HepG2 (cell line): ENCODE data around the gene LIME1. TPM values are rescaled to one million over a fixed set of nuclear protein-coding genes. Genes with fewer than 3 reads are reported as not detected.

Source experiments
- EEA1 ChIP-seq: sonication (generic); formaldehyde crosslinking; IDR thresholded peaks from 2 replicates; pipeline ENCODE4 v1.5.1; 2020; ENCODE audit warnings: mild to moderate bottlenecking, missing genetic modification reagents, borderline replicate concordance
- HNRNPH1 ChIP-seq: fragments of 200-400 bp; formaldehyde crosslinking; optimal IDR thresholded peaks from 2 replicates; pipeline ENCODE3; 2017; ENCODE audit warnings: mild to moderate bottlenecking, low read depth, low read length
- HNRNPLL ChIP-seq: fragments of 200-400 bp; formaldehyde crosslinking; IDR thresholded peaks from 2 replicates; pipeline ENCODE4 v1.6.1; 2017; ENCODE audit warnings: mild to moderate bottlenecking, low read depth, low read length; ENCODE audit not compliant: poor library complexity, severe bottlenecking
- KDM5B ChIP-seq: sonication (generic); formaldehyde crosslinking; IDR thresholded peaks from 2 replicates; pipeline ENCODE4 v1.4.0; 2020; ENCODE audit warnings: missing genetic modification reagents, mild to moderate bottlenecking, borderline replicate concordance
- MED13 ChIP-seq: sonication (generic); formaldehyde crosslinking; IDR thresholded peaks from 2 replicates; pipeline ENCODE4 v1.5.0; 2020; ENCODE audit warnings: missing genetic modification reagents
- RFX1 ChIP-seq: fragments of 450-650 bp; IDR thresholded peaks from 2 replicates; pipeline ENCODE4 v1.6.1; 2017
- SMAD1 ChIP-seq: sonication (generic); formaldehyde crosslinking; IDR thresholded peaks from 2 replicates; pipeline ENCODE4 v1.4.0; 2020; ENCODE audit warnings: missing genetic modification reagents, low read depth, mild to moderate bottlenecking, borderline replicate concordance
- TAF1 ChIP-seq: sonication (generic); formaldehyde crosslinking; IDR thresholded peaks from 2 replicates; pipeline ENCODE4 v1.4.0; 2020; ENCODE audit warnings: missing genetic modification reagents
- ZBTB26 ChIP-seq: IDR thresholded peaks from 2 replicates; pipeline ENCODE4 v1.6.1; 2016; ENCODE audit warnings: missing compliant biosample characterization, missing genetic modification reagents, borderline replicate concordance
- ZBTB7A ChIP-seq: sonication (generic); formaldehyde crosslinking; IDR thresholded peaks from 2 replicates; pipeline ENCODE4 v1.8.0; 2022; ENCODE audit warnings: mild to moderate bottlenecking, missing genetic modification reagents
- ZKSCAN8 ChIP-seq: IDR thresholded peaks from 2 replicates; pipeline ENCODE4 v1.6.1; 2016; ENCODE audit warnings: borderline replicate concordance, missing genetic modification reagents, missing compliant biosample characterization
- ZNF138 ChIP-seq: sonication (generic); formaldehyde crosslinking; IDR thresholded peaks from 2 replicates; pipeline ENCODE4 v1.5.0; 2020; ENCODE audit warnings: mild to moderate bottlenecking, low read depth, missing genetic modification reagents
- ZNF280D ChIP-seq: sonication (generic); formaldehyde crosslinking; IDR thresholded peaks from 2 replicates; pipeline ENCODE4 v1.5.1; 2020; ENCODE audit warnings: mild to moderate bottlenecking, missing genetic modification reagents
- ZNF333 ChIP-seq: sonication (generic); formaldehyde crosslinking; IDR thresholded peaks from 2 replicates; pipeline ENCODE4 v1.4.0; 2020; ENCODE audit warnings: mild to moderate bottlenecking, missing genetic modification reagents, borderline replicate concordance
- ZNF558 ChIP-seq: sonication (generic); formaldehyde crosslinking; IDR thresholded peaks from 2 replicates; pipeline ENCODE4 v1.9.0; 2022; ENCODE audit warnings: mild to moderate bottlenecking, missing genetic modification reagents, borderline replicate concordance
- ZNF737 ChIP-seq: sonication (generic); formaldehyde crosslinking; IDR thresholded peaks from 2 replicates; pipeline ENCODE4 v1.5.0; 2020; ENCODE audit warnings: missing genetic modification reagents, mild to moderate bottlenecking, borderline replicate concordance
- ZXDC ChIP-seq: sonication (generic); formaldehyde crosslinking; IDR thresholded peaks from 2 replicates; pipeline ENCODE4 v1.5.0; 2020; ENCODE audit warnings: mild to moderate bottlenecking, missing genetic modification reagents
- polyA plus RNA-seq, 8 experiments: library from polyadenylated mRNA; depleted of rRNA in 3 of 8; stranded (reverse) in 7 of 8; unstranded in 1 of 8; fragments of >200 nt; fragmentation: Illumina TruSeq in 4 of 8; extraction: Trizol in 4 of 8; gene quantifications; 2 replicates each; pipeline versions ENCODE4 v1.2.1 to v1.2.3, GENCODE V29; 2011 to 2016; ENCODE audit warnings: low read depth in 4 of 8, missing spikeins in 1 of 8, mixed read lengths in 1 of 8; ENCODE audit not compliant: insufficient read depth in 1 of 8
- total RNA-seq, 5 experiments: library from RNA; depleted of rRNA; stranded (reverse); fragments of >200 nt; fragmentation: Illumina TruSeq; extraction: Trizol; gene quantifications; 2 replicates each; pipeline ENCODE4 v1.2.3, GENCODE V29; 2016; ENCODE audit warnings: low read depth in 1 of 5
- TF ChIP-seq, protein P1 (sequence below), 2 experiments: sonication (generic) in 1 of 2; formaldehyde crosslinking in 1 of 2; IDR thresholded peaks; 2 replicates each; pipeline versions ENCODE4 v1.5.1 to v1.6.1; 2011 to 2020; ENCODE audit warnings: borderline replicate concordance in 1 of 2, low read depth in 1 of 2, low read length in 1 of 2, mild to moderate bottlenecking in 1 of 2, missing genetic modification reagents in 1 of 2, moderate library complexity in 1 of 2

The LIME1 gene
- total and polyA plus RNA-seq, 2 of the 13 experiments (the other 11 are each of a cell fraction or from before 2014, with no cell fraction given) = 13.0 to 61.5 TPM

DNA sequence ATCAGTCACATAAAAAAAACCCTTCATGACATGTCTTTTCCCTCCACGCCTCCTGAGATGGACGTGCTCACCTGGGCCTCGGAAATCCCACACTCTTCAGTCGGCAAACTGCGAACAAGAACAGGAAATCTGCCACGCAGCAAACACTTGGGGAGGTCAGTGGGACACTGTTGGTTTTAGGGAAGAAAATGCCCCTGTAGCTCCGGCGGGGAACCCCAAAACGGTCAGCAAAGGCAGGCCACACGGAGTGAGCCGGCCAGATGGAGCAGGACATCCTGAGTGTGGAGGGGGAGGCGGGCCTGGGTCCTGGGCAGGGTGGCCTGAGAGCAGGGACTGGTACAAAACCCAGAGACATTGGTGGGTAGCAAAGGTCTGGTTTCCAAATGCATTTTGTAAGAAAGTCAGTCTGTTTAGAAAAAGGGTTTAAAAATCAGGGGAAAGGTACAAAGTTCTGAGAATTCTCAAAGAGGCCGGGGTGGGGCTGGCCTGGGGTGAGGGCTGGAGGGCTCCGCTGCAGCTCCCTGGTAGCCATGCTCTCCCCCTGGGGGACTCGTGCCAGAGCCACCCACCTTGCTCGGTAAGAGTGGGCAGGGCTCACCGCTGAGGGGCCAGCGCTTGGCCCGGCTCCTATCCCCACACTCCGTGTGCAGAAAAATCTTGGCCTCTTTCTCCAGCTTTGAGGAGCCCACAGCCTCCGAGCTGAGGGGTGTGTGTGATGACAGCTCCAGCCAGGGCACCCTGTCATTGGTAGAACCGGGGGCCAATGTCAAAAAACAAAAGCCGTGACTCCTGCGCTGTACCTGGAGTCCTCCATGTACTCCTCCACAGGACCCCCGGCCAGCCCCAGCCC lies 8.3 kb downstream of the LIME1 start (continued):
- TF ChIP-seq EEA1 (no peak), ZNF333 (CRISPR knock-in tag) (no peak), TAF1 (no peak), ZNF558 (CRISPR knock-in tag) (no peak), ZBTB26 (CRISPR knock-in tag) (no peak), ZNF138 (CRISPR knock-in tag) (no peak), ZXDC (no peak; the same call in 1 of the 2 replicates), HNRNPH1 (peak; percentile 92), SMAD1 (CRISPR knock-in tag) (0 out of 2 replicates have a peak, but pooled peaks have one; percentile 17), ZBTB7A (no peak), ZNF737 (CRISPR knock-in tag) (no peak), HNRNPLL (no peak), KDM5B (no peak), RFX1 (no peak), ZKSCAN8 (CRISPR knock-in tag) (no peak), MED13 (CRISPR knock-in tag) (no peak), ZNF280D (CRISPR knock-in tag) (no peak)
- TF ChIP-seq, protein P1, sequence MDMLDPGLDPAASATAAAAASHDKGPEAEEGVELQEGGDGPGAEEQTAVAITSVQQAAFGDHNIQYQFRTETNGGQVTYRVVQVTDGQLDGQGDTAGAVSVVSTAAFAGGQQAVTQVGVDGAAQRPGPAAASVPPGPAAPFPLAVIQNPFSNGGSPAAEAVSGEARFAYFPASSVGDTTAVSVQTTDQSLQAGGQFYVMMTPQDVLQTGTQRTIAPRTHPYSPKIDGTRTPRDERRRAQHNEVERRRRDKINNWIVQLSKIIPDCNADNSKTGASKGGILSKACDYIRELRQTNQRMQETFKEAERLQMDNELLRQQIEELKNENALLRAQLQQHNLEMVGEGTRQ (IDR thresholded peaks at IDR 0.05; ENCODE audit: low read depth, low read length) = no peak
- TF ChIP-seq, protein P1 (CRISPR knock-in tag; IDR thresholded peaks at IDR 0.05; ENCODE audit: borderline replicate concordance) = no peak
